WTC11 (cell line): ENCODE measurements around the gene STK25. TPM values are rescaled to one million over a fixed set of nuclear protein-coding genes. Genes with fewer than 3 reads are reported as not detected.

ENCODE experiments used
- ATAC-seq: fragments of 200-7000 bp; cut with Tn5 transposase; 2 replicates; pipeline ENCODE4 v1.10.0; 2021; ENCODE audit warnings: mild to moderate bottlenecking, moderate library complexity
- CTCF ChIA-PET: fragments of 300-600 bp; sonication (Branson Sonifier 250); formaldehyde crosslinking; loops from one replicate; lab custom pipeline; 2021; ENCODE audit warnings: antibody characterized with exemption; lab: Charles Lee
- POLR2A ChIA-PET: fragments of 350-600 bp; sonication (Branson Sonifier 250); formaldehyde crosslinking; loops from one replicate; lab custom pipeline; 2021; ENCODE audit warnings: antibody characterized with exemption; lab: Charles Lee
- DNase-seq: peaks from one replicate; pipeline ENCODE4 v3.0.0; 2021; ENCODE audit warnings: low spot score
- H3K27ac Mint-ChIP-seq: 2 replicates; pipeline ENCODE4 v1.8.0; 2021; ENCODE audit warnings: mixed read lengths
- H3K27me3 Mint-ChIP-seq: 2 replicates; pipeline ENCODE4 v1.8.0; 2021; ENCODE audit warnings: low read depth, mild to moderate bottlenecking, moderate library complexity, mixed read lengths
- H3K36me3 Mint-ChIP-seq: 2 replicates; pipeline ENCODE4 v1.8.0; 2021; ENCODE audit warnings: mixed read lengths
- H3K4me1 Mint-ChIP-seq: 2 replicates; pipeline ENCODE4 v1.8.0; 2022; ENCODE audit warnings: mixed read lengths
- H3K4me3 Mint-ChIP-seq: 2 replicates; pipeline ENCODE4 v1.8.0; 2021; ENCODE audit warnings: mild to moderate bottlenecking, moderate library complexity, mixed read lengths
- H3K9me3 Mint-ChIP-seq: 2 replicates; pipeline ENCODE4 v1.8.0; 2021; ENCODE audit warnings: mixed read lengths
- ATF1 ChIP-seq: sonication (generic); formaldehyde crosslinking; IDR thresholded peaks from 2 replicates; pipeline ENCODE4 v1.8.1; 2023; ENCODE audit warnings: mild to moderate bottlenecking, moderate library complexity, missing genetic modification reagents
- CDX4 ChIP-seq: fragments of 250-450 bp; sonication (Bioruptor Pico); IDR thresholded peaks from 2 replicates; pipeline ENCODE4 v1.9.0; 2021; ENCODE audit warnings: moderate library complexity, mild to moderate bottlenecking, inconsistent platforms, borderline replicate concordance
- ESRRA ChIP-seq: sonication (generic); formaldehyde crosslinking; IDR thresholded peaks from 2 replicates; pipeline ENCODE4 v1.8.1; 2022; ENCODE audit warnings: mild to moderate bottlenecking, missing genetic modification reagents, borderline replicate concordance
- FOXJ3 ChIP-seq: sonication (generic); formaldehyde crosslinking; IDR thresholded peaks from 2 replicates; pipeline ENCODE4 v1.9.0; 2021; ENCODE audit warnings: missing genetic modification reagents, mild to moderate bottlenecking, borderline replicate concordance
- FOXK1 ChIP-seq: sonication (generic); formaldehyde crosslinking; IDR thresholded peaks from 2 replicates; pipeline ENCODE4 v1.8.0; 2022; ENCODE audit warnings: mild to moderate bottlenecking, moderate library complexity, missing genetic modification reagents
- GABPB1 ChIP-seq: sonication (generic); formaldehyde crosslinking; IDR thresholded peaks from 2 replicates; pipeline ENCODE4 v1.8.1; 2023; ENCODE audit warnings: mild to moderate bottlenecking, missing genetic modification reagents
- GRHL2 ChIP-seq: fragments of 250-450 bp; sonication (Bioruptor Pico); IDR thresholded peaks from 2 replicates; pipeline ENCODE4 v1.8.0; 2022; ENCODE audit warnings: mild to moderate bottlenecking, moderate library complexity; ENCODE audit not compliant: insufficient replicate concordance, severe bottlenecking
- HMGA2 ChIP-seq: fragments of 250-450 bp; sonication (Bioruptor Pico); IDR thresholded peaks from 2 replicates; pipeline ENCODE4 v1.4.0; 2021; ENCODE audit warnings: mild to moderate bottlenecking, moderate library complexity
- JAZF1 ChIP-seq: fragments of 250-450 bp; sonication (Bioruptor Pico); IDR thresholded peaks from 2 replicates; pipeline ENCODE4 v1.9.0; 2021; ENCODE audit warnings: moderate library complexity, mild to moderate bottlenecking, inconsistent platforms
- MXD4 ChIP-seq: fragments of 250-450 bp; sonication (Bioruptor Pico); IDR thresholded peaks from 2 replicates; pipeline ENCODE4 v1.8.0; 2021; ENCODE audit warnings: mild to moderate bottlenecking, moderate library complexity, borderline replicate concordance
- NR1H2 ChIP-seq: sonication (generic); formaldehyde crosslinking; IDR thresholded peaks from 2 replicates; pipeline ENCODE4 v1.9.0; 2021; ENCODE audit warnings: mild to moderate bottlenecking, moderate library complexity, missing genetic modification reagents
- NR3C1 ChIP-seq: sonication (generic); formaldehyde crosslinking; conservative IDR thresholded peaks from 2 replicates; pipeline ENCODE4 v1.8.1; 2023; ENCODE audit warnings: low read depth, mild to moderate bottlenecking, missing genetic modification reagents
- SOX15 ChIP-seq: fragments of 250-450 bp; sonication (Bioruptor Pico); IDR thresholded peaks from 2 replicates; pipeline ENCODE4 v1.9.0; 2021; ENCODE audit warnings: mild to moderate bottlenecking
- TEAD4 ChIP-seq: sonication (generic); formaldehyde crosslinking; IDR thresholded peaks from 2 replicates; pipeline ENCODE4 v1.8.0; 2022; ENCODE audit warnings: mild to moderate bottlenecking, missing genetic modification reagents
- ZBTB21 ChIP-seq: sonication (generic); formaldehyde crosslinking; IDR thresholded peaks from 2 replicates; pipeline ENCODE4 v1.8.1; 2023; ENCODE audit warnings: mild to moderate bottlenecking, missing genetic modification reagents, borderline replicate concordance
- ZNF423 ChIP-seq: fragments of 250-450 bp; sonication (Bioruptor Pico); IDR thresholded peaks from 2 replicates; pipeline ENCODE4 v2.1.2; 2022; ENCODE audit warnings: mild to moderate bottlenecking, moderate library complexity
- total RNA-seq: library from RNA; stranded (reverse); gene quantifications from 3 replicates; pipeline ENCODE4 v1.2.3, GENCODE V29; 2021
- TF ChIP-seq, protein P1 (sequence below): sonication (generic); formaldehyde crosslinking; IDR thresholded peaks from 2 replicates; pipeline ENCODE4 v1.8.0; 2023; ENCODE audit warnings: missing genetic modification reagents, mild to moderate bottlenecking, borderline replicate concordance
- TF ChIP-seq, protein P2 (sequence below): fragments of 250-450 bp; sonication (Bioruptor Pico); IDR thresholded peaks from 2 replicates; pipeline ENCODE4 v1.9.0; 2021; ENCODE audit warnings: mild to moderate bottlenecking
- TF ChIP-seq, protein P3 (sequence below): fragments of 250-450 bp; sonication (Bioruptor Pico); conservative IDR thresholded peaks from 2 replicates; pipeline ENCODE4 v1.9.0; 2021; ENCODE audit warnings: mild to moderate bottlenecking

The STK25 gene
- total RNA-seq, 1 experiment from 2014 or later: 232 TPM

DNA sequence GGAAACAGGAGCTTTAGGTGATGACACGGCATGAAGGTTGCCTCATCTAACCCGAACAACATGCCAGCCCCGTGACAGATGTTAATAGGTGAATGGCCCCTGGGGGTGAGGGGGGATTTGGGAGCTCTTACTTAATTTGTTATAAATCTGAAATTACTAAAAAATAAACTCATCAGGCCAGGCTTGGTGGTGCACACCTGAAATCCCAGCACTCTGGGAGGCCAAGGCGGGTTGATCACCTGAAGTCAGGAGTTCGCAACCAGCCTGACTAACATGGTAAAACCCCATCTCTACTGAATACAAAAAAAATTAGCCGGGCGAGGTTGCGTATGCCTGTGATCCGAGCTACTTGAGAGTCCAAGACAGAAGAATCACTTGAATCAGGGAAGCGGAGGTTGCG lies 6.1 kb downstream of the STK25 start (continued):
- TF ChIP-seq, protein P1, sequence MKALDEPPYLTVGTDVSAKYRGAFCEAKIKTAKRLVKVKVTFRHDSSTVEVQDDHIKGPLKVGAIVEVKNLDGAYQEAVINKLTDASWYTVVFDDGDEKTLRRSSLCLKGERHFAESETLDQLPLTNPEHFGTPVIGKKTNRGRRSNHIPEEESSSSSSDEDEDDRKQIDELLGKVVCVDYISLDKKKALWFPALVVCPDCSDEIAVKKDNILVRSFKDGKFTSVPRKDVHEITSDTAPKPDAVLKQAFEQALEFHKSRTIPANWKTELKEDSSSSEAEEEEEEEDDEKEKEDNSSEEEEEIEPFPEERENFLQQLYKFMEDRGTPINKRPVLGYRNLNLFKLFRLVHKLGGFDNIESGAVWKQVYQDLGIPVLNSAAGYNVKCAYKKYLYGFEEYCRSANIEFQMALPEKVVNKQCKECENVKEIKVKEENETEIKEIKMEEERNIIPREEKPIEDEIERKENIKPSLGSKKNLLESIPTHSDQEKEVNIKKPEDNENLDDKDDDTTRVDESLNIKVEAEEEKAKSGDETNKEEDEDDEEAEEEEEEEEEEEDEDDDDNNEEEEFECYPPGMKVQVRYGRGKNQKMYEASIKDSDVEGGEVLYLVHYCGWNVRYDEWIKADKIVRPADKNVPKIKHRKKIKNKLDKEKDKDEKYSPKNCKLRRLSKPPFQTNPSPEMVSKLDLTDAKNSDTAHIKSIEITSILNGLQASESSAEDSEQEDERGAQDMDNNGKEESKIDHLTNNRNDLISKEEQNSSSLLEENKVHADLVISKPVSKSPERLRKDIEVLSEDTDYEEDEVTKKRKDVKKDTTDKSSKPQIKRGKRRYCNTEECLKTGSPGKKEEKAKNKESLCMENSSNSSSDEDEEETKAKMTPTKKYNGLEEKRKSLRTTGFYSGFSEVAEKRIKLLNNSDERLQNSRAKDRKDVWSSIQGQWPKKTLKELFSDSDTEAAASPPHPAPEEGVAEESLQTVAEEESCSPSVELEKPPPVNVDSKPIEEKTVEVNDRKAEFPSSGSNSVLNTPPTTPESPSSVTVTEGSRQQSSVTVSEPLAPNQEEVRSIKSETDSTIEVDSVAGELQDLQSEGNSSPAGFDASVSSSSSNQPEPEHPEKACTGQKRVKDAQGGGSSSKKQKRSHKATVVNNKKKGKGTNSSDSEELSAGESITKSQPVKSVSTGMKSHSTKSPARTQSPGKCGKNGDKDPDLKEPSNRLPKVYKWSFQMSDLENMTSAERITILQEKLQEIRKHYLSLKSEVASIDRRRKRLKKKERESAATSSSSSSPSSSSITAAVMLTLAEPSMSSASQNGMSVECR (CRISPR knock-in tag): no peak
- TF ChIP-seq ESRRA (CRISPR knock-in tag) (no peak), HMGA2 (no peak), FOXJ3 (CRISPR knock-in tag) (no peak), TEAD4 (CRISPR knock-in tag) (no peak), GRHL2 (no peak), JAZF1 (CRISPR knock-in tag) (no peak), SOX15 (no peak)
- TF ChIP-seq, protein P2, sequence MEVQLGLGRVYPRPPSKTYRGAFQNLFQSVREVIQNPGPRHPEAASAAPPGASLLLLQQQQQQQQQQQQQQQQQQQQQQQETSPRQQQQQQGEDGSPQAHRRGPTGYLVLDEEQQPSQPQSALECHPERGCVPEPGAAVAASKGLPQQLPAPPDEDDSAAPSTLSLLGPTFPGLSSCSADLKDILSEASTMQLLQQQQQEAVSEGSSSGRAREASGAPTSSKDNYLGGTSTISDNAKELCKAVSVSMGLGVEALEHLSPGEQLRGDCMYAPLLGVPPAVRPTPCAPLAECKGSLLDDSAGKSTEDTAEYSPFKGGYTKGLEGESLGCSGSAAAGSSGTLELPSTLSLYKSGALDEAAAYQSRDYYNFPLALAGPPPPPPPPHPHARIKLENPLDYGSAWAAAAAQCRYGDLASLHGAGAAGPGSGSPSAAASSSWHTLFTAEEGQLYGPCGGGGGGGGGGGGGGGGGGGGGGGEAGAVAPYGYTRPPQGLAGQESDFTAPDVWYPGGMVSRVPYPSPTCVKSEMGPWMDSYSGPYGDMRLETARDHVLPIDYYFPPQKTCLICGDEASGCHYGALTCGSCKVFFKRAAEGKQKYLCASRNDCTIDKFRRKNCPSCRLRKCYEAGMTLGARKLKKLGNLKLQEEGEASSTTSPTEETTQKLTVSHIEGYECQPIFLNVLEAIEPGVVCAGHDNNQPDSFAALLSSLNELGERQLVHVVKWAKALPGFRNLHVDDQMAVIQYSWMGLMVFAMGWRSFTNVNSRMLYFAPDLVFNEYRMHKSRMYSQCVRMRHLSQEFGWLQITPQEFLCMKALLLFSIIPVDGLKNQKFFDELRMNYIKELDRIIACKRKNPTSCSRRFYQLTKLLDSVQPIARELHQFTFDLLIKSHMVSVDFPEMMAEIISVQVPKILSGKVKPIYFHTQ (CRISPR knock-in tag): no peak
- TF ChIP-seq, protein P3, sequence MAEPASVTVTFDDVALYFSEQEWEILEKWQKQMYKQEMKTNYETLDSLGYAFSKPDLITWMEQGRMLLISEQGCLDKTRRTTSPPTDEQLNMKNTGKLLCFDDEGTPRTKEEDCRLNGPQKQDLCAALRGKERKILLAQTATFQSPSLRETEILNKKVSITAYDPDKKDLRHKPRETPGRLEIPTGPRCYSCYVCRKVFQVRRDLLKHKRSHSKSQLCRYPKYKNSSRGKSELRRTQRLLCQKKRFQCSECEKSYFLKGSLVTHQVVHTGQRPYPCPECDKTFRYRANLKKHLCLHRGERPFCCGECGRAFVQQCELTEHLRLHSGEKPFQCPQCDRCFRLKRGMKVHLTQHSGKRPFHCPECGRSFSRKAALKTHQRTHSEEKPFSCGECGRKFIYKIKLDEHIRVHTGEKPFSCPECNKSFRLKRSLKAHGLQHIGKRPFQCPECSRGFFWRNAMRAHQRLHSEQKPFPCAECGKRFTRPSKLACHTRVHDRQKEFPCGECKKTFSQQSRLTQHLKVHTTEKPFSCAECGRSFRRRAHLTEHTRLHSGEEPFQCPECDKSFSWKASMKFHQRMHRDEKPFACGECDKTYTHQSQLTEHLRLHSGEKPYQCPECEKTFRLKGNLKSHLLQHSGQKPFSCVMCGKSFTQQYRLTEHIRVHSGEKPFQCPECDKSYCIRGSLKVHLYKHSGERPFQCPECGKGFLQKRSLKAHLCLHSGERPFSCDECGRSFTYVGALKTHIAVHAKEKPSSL (CRISPR knock-in tag): no peak

DNA sequence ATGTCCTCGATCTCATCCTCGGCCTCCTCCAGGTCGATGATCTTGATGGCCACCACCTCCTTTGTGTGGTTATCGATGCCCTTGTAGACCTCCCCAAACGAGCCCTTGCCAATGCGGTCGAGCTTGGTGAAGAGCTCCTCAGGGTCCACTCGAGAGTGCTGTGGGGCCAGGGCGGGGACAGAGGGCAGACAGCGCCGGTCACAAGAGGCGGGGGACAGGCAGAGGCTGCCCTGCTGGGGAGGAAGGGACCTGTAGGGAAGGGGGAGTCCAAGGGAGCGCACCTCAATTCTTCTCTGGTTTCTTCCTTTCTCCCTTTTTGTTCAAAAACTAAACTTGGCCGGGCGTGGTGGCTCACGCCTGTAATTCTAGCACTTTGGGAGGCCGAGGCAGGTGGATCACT lies 6.8 kb downstream of the STK25 start:
- no peaks in the 10 kb centered on the region for H3K9me3 Mint-ChIP-seq
- DNase-seq (no peak), ATAC-seq (no peak)

More for the DNA sequence above, 6.8 kb downstream of the STK25 start:
- H3K27me3 Mint-ChIP-seq: no peaks in the 10 kb centered on the region
- POLR2A ChIA-PET: interaction anchor here (1.6 kb wide), 1 partner anchor 10 kb away, joined by 4 read pairs; no protein-coding TSS in a partner anchor
- CTCF ChIA-PET: no interaction called here
- H3K36me3 Mint-ChIP-seq: peaks cover 17% of the 10 kb centered on the region
- no peak overlapping the region for H3K4me3 Mint-ChIP-seq
- H3K27ac Mint-ChIP-seq: no peak overlapping the region
- no peak for TF ChIP-seq GABPB1 (CRISPR knock-in tag)
- no peak for TF ChIP-seq NR1H2 (CRISPR knock-in tag)
- no peak for TF ChIP-seq ZNF423 (CRISPR knock-in tag)
- TF ChIP-seq ZBTB21 (CRISPR knock-in tag): no peak
- TF ChIP-seq, protein P3 (CRISPR knock-in tag): no peak
- TF ChIP-seq CDX4: no peak
- TF ChIP-seq MXD4: no peak
- no peak for TF ChIP-seq FOXK1 (CRISPR knock-in tag)
- TF ChIP-seq NR3C1 (CRISPR knock-in tag): no peak
- no peak for TF ChIP-seq ATF1 (CRISPR knock-in tag)
- H3K4me1 Mint-ChIP-seq: peaks cover 3% of the 10 kb centered on the region; the same call in 1 of the 2 replicates
